ENCODE data around the gene ANKRD11.

ANKRD11 gene

DNA sequence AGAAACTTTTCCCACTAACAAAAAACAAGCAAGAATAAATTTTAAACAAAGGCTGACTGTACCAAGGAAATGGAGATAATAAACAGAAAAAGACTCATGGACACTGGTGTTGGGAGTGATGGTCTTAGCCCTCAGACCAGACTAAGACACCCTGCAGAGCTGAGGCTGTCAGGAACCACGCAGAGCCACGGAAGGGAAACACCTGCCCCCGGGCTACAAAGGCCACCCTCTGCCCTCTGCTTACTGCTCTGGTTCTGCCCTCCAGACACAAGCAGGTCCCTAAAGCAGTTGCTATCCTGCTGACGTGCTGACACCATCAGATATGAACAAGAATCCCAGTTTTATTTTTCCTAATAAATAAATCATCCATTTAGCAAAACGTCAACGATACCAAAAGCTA is 80.0 kb downstream of the ANKRD11 start:
- Histone ChIP-seq H3K4ac (ENCODE audit: low read depth in 1 of 2, low read length in 2 of 2) (no peak overlapping the region), H3K23ac (ENCODE audit: low read length in 2 of 2) (peak overlapping the region in 1 of 2 experiments; percentile 43), H2AK5ac (ENCODE audit: low read length, severe bottlenecking) (no peak overlapping the region), H3K14ac (ENCODE audit: low read length in 2 of 2) (no peak overlapping the region), H2BK120ac (ENCODE audit: low read depth, low read length) (no peak overlapping the region), H3K36me3 (ENCODE audit: control insufficient read depth in 1 of 2, insufficient read depth in 2 of 2, low read depth in 1 of 2, low read length in 2 of 2) (peaks cover 0 to 16% of the 10 kb centered on the region in 2 experiments), H3K18ac (ENCODE audit: low read depth in 1 of 2, low read length in 2 of 2) (no peak overlapping the region), H4K8ac (ENCODE audit: low read length) (no peak overlapping the region), H3K79me1 (replicated peaks; ENCODE audit: low read length, poor library complexity, severe bottlenecking) (peaks cover 4% of the 10 kb centered on the region), H3K27me3 (ENCODE audit: control insufficient read depth in 1 of 2, insufficient read depth in 1 of 2, low read length in 2 of 2) (no peaks in the 10 kb centered on the region), H4K91ac (ENCODE audit: low read length) (no peak overlapping the region), H2BK15ac (ENCODE audit: low read depth, poor library complexity, severe bottlenecking) (no peak overlapping the region), H3K9ac (ENCODE audit: low read length) (peak overlapping the region; percentile 24), H3K4me3 (ENCODE audit: insufficient read depth in 1 of 2, low read depth in 1 of 2, low read length in 2 of 2) (no peak overlapping the region), H3K4me2 (ENCODE audit: low read length, poor library complexity, severe bottlenecking) (no peak overlapping the region), H3K27ac (ENCODE audit: low read length, poor library complexity, severe bottlenecking) (peak overlapping the region; percentile 34), H2BK12ac (ENCODE audit: low read length in 2 of 2) (no peak overlapping the region), H3K9me3 (ENCODE audit: control insufficient read depth, low read length) (no peaks in the 10 kb centered on the region), H2AFZ (ENCODE audit: low read depth, low read length) (no peak overlapping the region), H2BK5ac (ENCODE audit: low read depth, low read length, poor library complexity, severe bottlenecking) (no peak overlapping the region), H3K4me1 (ENCODE audit: control insufficient read depth, insufficient read depth, low read depth, low read length) (peaks cover 55% of the 10 kb centered on the region)
- DNase-seq = no peak
- WGBS = 92% methylated on average over 6 of the region's 6 CpGs

DNA sequence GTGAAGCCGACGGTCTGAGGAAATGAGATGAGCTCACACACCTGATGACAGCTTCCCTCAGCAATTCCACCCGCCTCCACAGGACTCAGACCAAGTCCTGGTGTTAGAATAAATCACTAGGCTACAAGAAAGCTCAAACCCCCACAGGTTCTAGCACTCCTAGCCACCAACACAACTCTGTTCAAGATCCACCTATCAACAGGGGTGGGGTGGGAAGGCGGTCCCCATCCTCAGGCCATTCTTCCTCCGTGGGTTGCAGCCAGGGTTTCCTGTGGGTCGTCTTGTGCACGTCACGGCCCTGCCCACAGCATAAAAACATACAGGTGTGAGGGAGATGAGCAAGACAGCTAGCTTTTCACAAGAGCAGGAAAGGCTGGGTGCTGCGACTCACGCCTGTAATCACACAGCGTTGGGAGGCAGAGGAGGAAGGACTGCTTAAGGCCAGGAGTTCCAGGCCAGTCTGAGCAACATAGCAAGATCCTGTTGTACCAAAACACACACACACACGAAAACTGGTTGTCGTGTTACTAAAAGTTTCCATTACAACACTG is 81.1 kb downstream of the ANKRD11 start:
- peaks cover 4% of the 10 kb centered on the region for H3K79me1 ChIP-seq (replicated peaks; ENCODE audit: low read length, poor library complexity, severe bottlenecking)
- no peak overlapping the region for H2BK120ac ChIP-seq (ENCODE audit: low read depth, low read length)
- H3K4me1 ChIP-seq (ENCODE audit: control insufficient read depth, insufficient read depth, low read depth, low read length) = peaks cover 54% of the 10 kb centered on the region
- H3K4me2 ChIP-seq (ENCODE audit: low read length, poor library complexity, severe bottlenecking) = no peak overlapping the region
- H3K23ac ChIP-seq (ENCODE audit: low read length in 2 of 2) = peak overlapping the region in 1 of 2 experiments; percentile 14
- peak overlapping the region; percentile 4 for H3K9ac ChIP-seq (ENCODE audit: low read length)
- H3K36me3 ChIP-seq (ENCODE audit: control insufficient read depth in 1 of 2, insufficient read depth in 2 of 2, low read depth in 1 of 2, low read length in 2 of 2) = peaks cover 0 to 18% of the 10 kb centered on the region in 2 experiments
- H3K4me3 ChIP-seq (ENCODE audit: insufficient read depth in 1 of 2, low read depth in 1 of 2, low read length in 2 of 2) = no peak overlapping the region
- no peak overlapping the region for H4K8ac ChIP-seq (ENCODE audit: low read length)
- peak overlapping the region; percentile 3 for H2BK15ac ChIP-seq (ENCODE audit: low read depth, poor library complexity, severe bottlenecking)
- peak; percentile 56 for DNase-seq
- H2AFZ ChIP-seq (ENCODE audit: low read depth, low read length) = no peak overlapping the region
- 71% methylated on average over 13 of the region's 13 CpGs for WGBS
- peak overlapping the region in 1 of 2 experiments; percentile 5 for H3K4ac ChIP-seq (ENCODE audit: low read depth in 1 of 2, low read length in 2 of 2)
- H3K27ac ChIP-seq (ENCODE audit: low read length, poor library complexity, severe bottlenecking) = no peak overlapping the region
- H3K14ac ChIP-seq (ENCODE audit: low read length in 2 of 2) = no peak overlapping the region
- no peaks in the 10 kb centered on the region for H3K27me3 ChIP-seq (ENCODE audit: control insufficient read depth in 1 of 2, insufficient read depth in 1 of 2, low read length in 2 of 2)
- H3K9me3 ChIP-seq (ENCODE audit: control insufficient read depth, low read length) = no peaks in the 10 kb centered on the region
- no peak overlapping the region for H2BK5ac ChIP-seq (ENCODE audit: low read depth, low read length, poor library complexity, severe bottlenecking)
- no peak overlapping the region for H4K91ac ChIP-seq (ENCODE audit: low read length)
- H2BK12ac ChIP-seq (ENCODE audit: low read length in 2 of 2) = no peak overlapping the region
- H2AK5ac ChIP-seq (ENCODE audit: low read length, severe bottlenecking) = no peak overlapping the region
- H3K18ac ChIP-seq (ENCODE audit: low read depth in 1 of 2, low read length in 2 of 2) = no peak overlapping the region

DNA sequence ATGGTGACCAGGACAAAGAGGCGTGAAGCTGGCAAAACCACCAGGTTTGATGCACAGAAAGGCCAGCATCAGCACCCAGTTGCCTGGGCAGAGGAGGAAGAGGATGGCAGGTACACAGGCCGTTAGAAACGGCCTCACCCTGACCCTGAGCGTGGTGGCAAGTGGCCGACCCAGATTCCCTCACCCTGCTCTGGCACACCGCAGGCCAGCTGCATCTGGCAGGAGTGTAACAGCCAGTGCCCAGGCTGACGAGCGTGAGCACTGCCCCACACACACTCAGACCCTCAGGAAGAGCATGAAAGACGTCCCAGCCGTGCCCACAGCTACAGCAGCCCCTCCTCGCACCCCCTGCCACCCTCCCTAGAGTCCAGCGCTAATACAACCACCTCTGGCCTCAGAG is 82.0 kb downstream of the ANKRD11 start:
- H3K4me3 ChIP-seq (ENCODE audit: insufficient read depth in 1 of 2, low read depth in 1 of 2, low read length in 2 of 2) = no peak overlapping the region
- no peak overlapping the region for H2BK15ac ChIP-seq (ENCODE audit: low read depth, poor library complexity, severe bottlenecking)
- no peak overlapping the region for H4K8ac ChIP-seq (ENCODE audit: low read length)
- H3K27ac ChIP-seq (ENCODE audit: low read length, poor library complexity, severe bottlenecking) = no peak overlapping the region
- H2BK120ac ChIP-seq (ENCODE audit: low read depth, low read length) = no peak overlapping the region
- H3K9me3 ChIP-seq (ENCODE audit: control insufficient read depth, low read length) = no peaks in the 10 kb centered on the region
- H2BK12ac ChIP-seq (ENCODE audit: low read length in 2 of 2) = peak overlapping the region in 1 of 2 experiments; percentile 49
- no peak overlapping the region for H4K91ac ChIP-seq (ENCODE audit: low read length)
- H3K36me3 ChIP-seq (ENCODE audit: control insufficient read depth in 1 of 2, insufficient read depth in 2 of 2, low read depth in 1 of 2, low read length in 2 of 2) = peaks cover 0 to 14% of the 10 kb centered on the region in 2 experiments
- H3K23ac ChIP-seq (ENCODE audit: low read length in 2 of 2) = peak overlapping the region in 1 of 2 experiments; percentile 19
- peaks cover 53% of the 10 kb centered on the region for H3K4me1 ChIP-seq (ENCODE audit: control insufficient read depth, insufficient read depth, low read depth, low read length)
- no peak overlapping the region for H2AFZ ChIP-seq (ENCODE audit: low read depth, low read length)
- no peak overlapping the region for H2AK5ac ChIP-seq (ENCODE audit: low read length, severe bottlenecking)
- peaks cover 4% of the 10 kb centered on the region for H3K79me1 ChIP-seq (replicated peaks; ENCODE audit: low read length, poor library complexity, severe bottlenecking)
- H2BK5ac ChIP-seq (ENCODE audit: low read depth, low read length, poor library complexity, severe bottlenecking) = no peak overlapping the region
- no peak overlapping the region for H3K4ac ChIP-seq (ENCODE audit: low read depth in 1 of 2, low read length in 2 of 2)
- H3K18ac ChIP-seq (ENCODE audit: low read depth in 1 of 2, low read length in 2 of 2) = peak overlapping the region in 1 of 2 experiments; percentile 67
- 86% methylated on average over 12 of the region's 12 CpGs for WGBS
- peak overlapping the region in 1 of 2 experiments; percentile 73 for H3K14ac ChIP-seq (ENCODE audit: low read length in 2 of 2)
- H3K9ac ChIP-seq (ENCODE audit: low read length) = peak overlapping the region; percentile 48
- no peak for DNase-seq
- H3K4me2 ChIP-seq (ENCODE audit: low read length, poor library complexity, severe bottlenecking) = no peak overlapping the region
- no peaks in the 10 kb centered on the region for H3K27me3 ChIP-seq (ENCODE audit: control insufficient read depth in 1 of 2, insufficient read depth in 1 of 2, low read length in 2 of 2)

DNA sequence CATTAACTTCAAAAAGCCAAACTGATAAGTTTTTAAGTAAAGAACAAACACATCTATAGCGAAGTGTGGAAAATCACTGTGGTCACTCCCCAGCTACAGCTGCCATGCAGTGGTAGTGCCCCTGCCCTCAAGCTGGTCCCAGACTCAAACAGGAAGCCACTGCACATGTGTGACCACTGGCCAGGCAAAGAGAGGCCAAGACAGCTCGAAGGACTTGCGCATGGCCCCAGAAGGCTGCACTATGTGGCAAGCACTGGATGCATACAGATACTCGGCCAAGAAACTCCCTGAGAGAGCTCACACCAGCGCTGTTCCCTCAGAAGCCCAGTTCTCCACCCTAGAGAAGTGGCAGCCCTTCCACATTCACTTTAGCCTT is 82.4 kb downstream of the ANKRD11 start:
- H3K14ac ChIP-seq (ENCODE audit: low read length in 2 of 2) = peak overlapping the region in 1 of 2 experiments; percentile 73
- peaks cover 4% of the 10 kb centered on the region for H3K79me1 ChIP-seq (replicated peaks; ENCODE audit: low read length, poor library complexity, severe bottlenecking)
- no peaks in the 10 kb centered on the region for H3K9me3 ChIP-seq (ENCODE audit: control insufficient read depth, low read length)
- no peak overlapping the region for H4K8ac ChIP-seq (ENCODE audit: low read length)
- no peak overlapping the region for H2BK120ac ChIP-seq (ENCODE audit: low read depth, low read length)
- WGBS = 82% methylated on average over 5 of the region's 5 CpGs
- H3K4me3 ChIP-seq (ENCODE audit: insufficient read depth in 1 of 2, low read depth in 1 of 2, low read length in 2 of 2) = no peak overlapping the region
- H2AK5ac ChIP-seq (ENCODE audit: low read length, severe bottlenecking) = no peak overlapping the region
- H3K23ac ChIP-seq (ENCODE audit: low read length in 2 of 2) = no peak overlapping the region
- peak overlapping the region; percentile 48 for H3K9ac ChIP-seq (ENCODE audit: low read length)
- H3K27me3 ChIP-seq (ENCODE audit: control insufficient read depth in 1 of 2, insufficient read depth in 1 of 2, low read length in 2 of 2) = no peaks in the 10 kb centered on the region
- no peak overlapping the region for H4K91ac ChIP-seq (ENCODE audit: low read length)
- no peak overlapping the region for H2BK15ac ChIP-seq (ENCODE audit: low read depth, poor library complexity, severe bottlenecking)
- H3K4ac ChIP-seq (ENCODE audit: low read depth in 1 of 2, low read length in 2 of 2) = no peak overlapping the region
- H3K18ac ChIP-seq (ENCODE audit: low read depth in 1 of 2, low read length in 2 of 2) = peak overlapping the region in 1 of 2 experiments; percentile 67
- peaks cover 57% of the 10 kb centered on the region for H3K4me1 ChIP-seq (ENCODE audit: control insufficient read depth, insufficient read depth, low read depth, low read length)
- H3K36me3 ChIP-seq (ENCODE audit: control insufficient read depth in 1 of 2, insufficient read depth in 2 of 2, low read depth in 1 of 2, low read length in 2 of 2) = peaks cover 0 to 17% of the 10 kb centered on the region in 2 experiments
- no peak overlapping the region for H3K4me2 ChIP-seq (ENCODE audit: low read length, poor library complexity, severe bottlenecking)
- H3K27ac ChIP-seq (ENCODE audit: low read length, poor library complexity, severe bottlenecking) = no peak overlapping the region
- H2AFZ ChIP-seq (ENCODE audit: low read depth, low read length) = no peak overlapping the region
- no peak overlapping the region for H2BK5ac ChIP-seq (ENCODE audit: low read depth, low read length, poor library complexity, severe bottlenecking)
- no peak overlapping the region for H2BK12ac ChIP-seq (ENCODE audit: low read length in 2 of 2)
- DNase-seq = peak; percentile 43

Data from mesenchymal stem cell (in vitro differentiated cells and primary cell).